ENCODE data around the gene CUBN. TPM values are rescaled to one million over a fixed set of nuclear protein-coding genes. Genes with fewer than 3 reads are reported as not detected.

The CUBN gene
- total and polyA plus RNA-seq, 2 of the 13 experiments (the other 11 are each of a cell fraction or from before 2014, with no cell fraction given): 0.27 to 0.32 TPM

DNA sequence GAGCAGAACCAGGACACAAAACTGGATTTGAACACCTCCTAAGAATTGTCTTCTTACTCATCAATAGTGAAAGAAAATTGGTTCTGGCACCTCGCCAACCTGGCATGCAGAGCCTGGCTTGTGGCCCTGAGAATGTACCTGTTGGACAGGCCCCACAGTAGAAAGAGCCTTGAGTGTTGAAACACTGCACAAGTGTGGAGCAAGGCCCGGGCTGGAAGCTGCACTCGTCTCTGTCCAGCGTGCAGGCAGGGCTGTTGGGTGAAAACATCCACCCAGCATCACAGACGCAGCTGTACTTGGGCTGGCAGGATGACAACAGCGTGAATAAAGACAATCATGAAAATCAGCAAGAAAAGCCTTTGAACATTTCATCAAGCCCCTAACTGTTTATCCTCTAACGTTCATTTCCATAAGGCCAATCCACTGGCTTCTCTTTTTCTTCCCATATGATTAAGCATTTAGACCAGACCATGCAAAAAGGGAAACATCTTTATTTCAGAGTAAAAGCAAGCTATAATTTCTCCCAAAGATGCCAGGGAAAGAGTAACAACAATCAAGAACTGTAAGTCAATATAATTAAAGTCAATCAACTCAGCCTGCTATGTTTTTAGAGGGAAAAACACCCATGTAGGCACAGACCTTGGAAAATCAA is 15.6 kb downstream of the CUBN start (continued):
- TF ChIP-seq, protein P1, sequence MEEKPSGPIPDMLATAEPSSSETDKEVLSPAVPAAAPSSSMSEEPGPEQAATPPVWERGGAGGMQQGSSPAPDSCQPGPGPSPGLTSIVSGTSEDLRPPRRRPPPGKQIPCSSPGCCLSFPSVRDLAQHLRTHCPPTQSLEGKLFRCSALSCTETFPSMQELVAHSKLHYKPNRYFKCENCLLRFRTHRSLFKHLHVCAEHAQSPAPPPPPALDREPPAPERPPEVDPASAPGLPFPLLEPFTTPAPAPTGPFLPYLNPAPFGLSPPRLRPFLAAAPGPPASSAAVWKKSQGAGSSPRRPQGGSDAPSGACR (CRISPR knock-in tag; IDR thresholded peaks at IDR 0.05): no peak
- TF ChIP-seq TGIF2 (CRISPR knock-in tag; IDR thresholded peaks at IDR 0.05): no peak
- TF ChIP-seq, protein P2, sequence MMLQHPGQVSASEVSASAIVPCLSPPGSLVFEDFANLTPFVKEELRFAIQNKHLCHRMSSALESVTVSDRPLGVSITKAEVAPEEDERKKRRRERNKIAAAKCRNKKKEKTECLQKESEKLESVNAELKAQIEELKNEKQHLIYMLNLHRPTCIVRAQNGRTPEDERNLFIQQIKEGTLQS (CRISPR knock-in tag; IDR thresholded peaks at IDR 0.05): no peak

DNA sequence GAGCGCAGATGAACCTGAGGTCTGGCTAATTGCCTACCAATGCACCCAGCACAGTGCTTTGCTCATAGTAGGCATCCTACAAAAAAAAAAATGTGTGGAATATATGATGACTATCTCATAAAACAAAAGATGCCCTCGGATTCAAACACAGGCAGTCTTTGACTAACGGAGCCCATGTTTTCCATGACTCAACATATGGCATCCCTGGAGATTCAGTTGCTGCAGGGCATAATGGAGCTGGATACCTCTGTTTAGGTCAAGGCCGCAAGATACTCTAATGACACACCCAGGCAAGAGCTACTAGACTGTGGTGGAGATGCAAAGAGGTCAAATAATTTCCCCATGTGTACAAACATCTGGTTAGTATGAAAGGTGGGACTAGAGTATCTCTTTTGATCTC is 16.3 kb downstream of the CUBN start:
- in situ Hi-C loops (cut with HindIII; ENCODE audit: extremely low pct_ligation_motif_present, low pct_unique_long_range_greater_than_20kb): no loop called here
- Histone ChIP-seq H3K9me3 (ENCODE audit: low read length) (no peaks in the 10 kb centered on the region), H3K27ac (ENCODE audit: extremely low read length, insufficient read depth, low read length) (no peak overlapping the region), H2AFZ (ENCODE audit: low read length) (no peak overlapping the region), H3K27me3 (ENCODE audit: control insufficient read depth in 1 of 2, insufficient read depth in 2 of 2, low read length in 2 of 2) (no peaks in the 10 kb centered on the region), H3K79me2 (ENCODE audit: insufficient read depth, low read length) (no peaks in the 10 kb centered on the region), H3K9ac (ENCODE audit: insufficient read depth, low read depth, low read length) (no peak overlapping the region), H3K36me3 (replicated peaks in 1 of 2; ENCODE audit: control insufficient read depth in 1 of 2, insufficient read depth in 2 of 2, low read length in 2 of 2) (no peaks in the 10 kb centered on the region), H3K4me2 (ENCODE audit: low read depth, low read length) (no peak overlapping the region), H3K4me1 (ENCODE audit: insufficient read depth, low read length) (peaks cover under 1% of the 10 kb centered on the region; the same call in 1 of the 2 replicates), H4K20me1 (ENCODE audit: insufficient read depth, low read length) (no peaks in the 10 kb centered on the region), H3K4me3 (replicated peaks in 1 of 3; ENCODE audit: insufficient read depth in 1 of 3, low read depth in 2 of 3, low read length in 3 of 3) (no peak overlapping the region)
- FAIRE-seq (no peak), DNase-seq (ENCODE audit: low spot score) (no peak), ATAC-seq (no peak)
- no peak for TF ChIP-seq MTF2 (CRISPR knock-in tag; IDR thresholded peaks at IDR 0.05; ENCODE audit: borderline replicate concordance)
- no peak for TF ChIP-seq RAD51 (IDR thresholded peaks at IDR 0.05; ENCODE audit: borderline replicate concordance)
- TF ChIP-seq ZFYVE20 (CRISPR knock-in tag; IDR thresholded peaks at IDR 0.05; ENCODE audit: borderline replicate concordance, low read depth): no peak
- TF ChIP-seq YEATS4 (CRISPR knock-in tag; IDR thresholded peaks at IDR 0.05; ENCODE audit: borderline replicate concordance): no peak
- no peak for TF ChIP-seq NCOA1 (CRISPR knock-in tag; IDR thresholded peaks at IDR 0.05)
- no peak for TF ChIP-seq ZHX1 (CRISPR knock-in tag; IDR thresholded peaks at IDR 0.05; ENCODE audit: low read depth)
- TF ChIP-seq ZSCAN5A (CRISPR knock-in tag; IDR thresholded peaks at IDR 0.05; ENCODE audit: borderline replicate concordance): no peak
- TF ChIP-seq ZNF605 (CRISPR knock-in tag; IDR thresholded peaks at IDR 0.05): no peak
- TF ChIP-seq, protein P3, sequence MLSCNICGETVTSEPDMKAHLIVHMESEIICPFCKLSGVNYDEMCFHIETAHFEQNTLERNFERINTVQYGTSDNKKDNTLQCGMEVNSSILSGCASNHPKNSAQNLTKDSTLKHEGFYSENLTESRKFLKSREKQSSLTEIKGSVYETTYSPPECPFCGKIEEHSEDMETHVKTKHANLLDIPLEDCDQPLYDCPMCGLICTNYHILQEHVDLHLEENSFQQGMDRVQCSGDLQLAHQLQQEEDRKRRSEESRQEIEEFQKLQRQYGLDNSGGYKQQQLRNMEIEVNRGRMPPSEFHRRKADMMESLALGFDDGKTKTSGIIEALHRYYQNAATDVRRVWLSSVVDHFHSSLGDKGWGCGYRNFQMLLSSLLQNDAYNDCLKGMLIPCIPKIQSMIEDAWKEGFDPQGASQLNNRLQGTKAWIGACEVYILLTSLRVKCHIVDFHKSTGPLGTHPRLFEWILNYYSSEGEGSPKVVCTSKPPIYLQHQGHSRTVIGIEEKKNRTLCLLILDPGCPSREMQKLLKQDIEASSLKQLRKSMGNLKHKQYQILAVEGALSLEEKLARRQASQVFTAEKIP (CRISPR knock-in tag; IDR thresholded peaks at IDR 0.05; ENCODE audit: borderline replicate concordance): no peak
- TF ChIP-seq FLYWCH1 (CRISPR knock-in tag; IDR thresholded peaks at IDR 0.05): no peak
- no peak for TF ChIP-seq ZEB1 (IDR thresholded peaks at IDR 0.05; ENCODE audit: insufficient replicate concordance, low read depth)
- intact Hi-C loops (cut with micrococcal nuclease; ENCODE audit: unreplicated experiment): no loop called here
- ChIA-PET CTCF (ENCODE audit: low intra/inter-chr PET ratio, low total read pairs) (no interaction called here), POLR2A (no interaction called here)
- 56% methylated on average over 4 of the region's 4 CpGs for WGBS (ENCODE audit: low lambda C conversion rate)
- BruUV-seq (replicated peaks): no TSS peak
